ENCODE data around the gene PHTF1. TPM values are rescaled to one million over a fixed set of nuclear protein-coding genes. Genes with fewer than 3 reads are reported as not detected.

Gene PHTF1
- total and polyA plus RNA-seq, 10 of the 15 experiments (the other 5 are each of a cell fraction or from before 2014, with no cell fraction given), result 7.8 to 37.6 (median 24.1) TPM

- TF ChIP-seq, protein P1, sequence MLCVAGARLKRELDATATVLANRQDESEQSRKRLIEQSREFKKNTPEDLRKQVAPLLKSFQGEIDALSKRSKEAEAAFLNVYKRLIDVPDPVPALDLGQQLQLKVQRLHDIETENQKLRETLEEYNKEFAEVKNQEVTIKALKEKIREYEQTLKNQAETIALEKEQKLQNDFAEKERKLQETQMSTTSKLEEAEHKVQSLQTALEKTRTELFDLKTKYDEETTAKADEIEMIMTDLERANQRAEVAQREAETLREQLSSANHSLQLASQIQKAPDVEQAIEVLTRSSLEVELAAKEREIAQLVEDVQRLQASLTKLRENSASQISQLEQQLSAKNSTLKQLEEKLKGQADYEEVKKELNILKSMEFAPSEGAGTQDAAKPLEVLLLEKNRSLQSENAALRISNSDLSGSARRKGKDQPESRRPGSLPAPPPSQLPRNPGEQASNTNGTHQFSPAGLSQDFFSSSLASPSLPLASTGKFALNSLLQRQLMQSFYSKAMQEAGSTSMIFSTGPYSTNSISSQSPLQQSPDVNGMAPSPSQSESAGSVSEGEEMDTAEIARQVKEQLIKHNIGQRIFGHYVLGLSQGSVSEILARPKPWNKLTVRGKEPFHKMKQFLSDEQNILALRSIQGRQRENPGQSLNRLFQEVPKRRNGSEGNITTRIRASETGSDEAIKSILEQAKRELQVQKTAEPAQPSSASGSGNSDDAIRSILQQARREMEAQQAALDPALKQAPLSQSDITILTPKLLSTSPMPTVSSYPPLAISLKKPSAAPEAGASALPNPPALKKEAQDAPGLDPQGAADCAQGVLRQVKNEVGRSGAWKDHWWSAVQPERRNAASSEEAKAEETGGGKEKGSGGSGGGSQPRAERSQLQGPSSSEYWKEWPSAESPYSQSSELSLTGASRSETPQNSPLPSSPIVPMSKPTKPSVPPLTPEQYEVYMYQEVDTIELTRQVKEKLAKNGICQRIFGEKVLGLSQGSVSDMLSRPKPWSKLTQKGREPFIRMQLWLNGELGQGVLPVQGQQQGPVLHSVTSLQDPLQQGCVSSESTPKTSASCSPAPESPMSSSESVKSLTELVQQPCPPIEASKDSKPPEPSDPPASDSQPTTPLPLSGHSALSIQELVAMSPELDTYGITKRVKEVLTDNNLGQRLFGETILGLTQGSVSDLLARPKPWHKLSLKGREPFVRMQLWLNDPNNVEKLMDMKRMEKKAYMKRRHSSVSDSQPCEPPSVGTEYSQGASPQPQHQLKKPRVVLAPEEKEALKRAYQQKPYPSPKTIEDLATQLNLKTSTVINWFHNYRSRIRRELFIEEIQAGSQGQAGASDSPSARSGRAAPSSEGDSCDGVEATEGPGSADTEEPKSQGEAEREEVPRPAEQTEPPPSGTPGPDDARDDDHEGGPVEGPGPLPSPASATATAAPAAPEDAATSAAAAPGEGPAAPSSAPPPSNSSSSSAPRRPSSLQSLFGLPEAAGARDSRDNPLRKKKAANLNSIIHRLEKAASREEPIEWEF (IDR thresholded peaks at IDR 0.05; ENCODE audit: insufficient replicate concordance, low read depth, low read length), result no peak
- TF ChIP-seq MTA2 (IDR thresholded peaks at IDR 0.05; ENCODE audit: low read depth) (peak; percentile 31), CBFB (IDR thresholded peaks at IDR 0.05; ENCODE audit: low read depth) (peak; percentile 17), PML (IDR thresholded peaks at IDR 0.05; ENCODE audit: low read length) (peak; percentile 90), CREB1 (IDR thresholded peaks at IDR 0.05; ENCODE audit: low read depth) (no peak), RUNX3 (IDR thresholded peaks at IDR 0.05; ENCODE audit: low read length) (peak; percentile 54), E4F1 (IDR thresholded peaks at IDR 0.05; ENCODE audit: borderline replicate concordance, partially characterized antibody) (peak; percentile 26)
Measured at GRCh38 chr1:113759333-113760101, at the start of gene PHTF1 (continued).
